MCF 10A (cell line): ENCODE results near the gene PNMT. TPM values are rescaled to one million over a fixed set of nuclear protein-coding genes. Genes with fewer than 3 reads are reported as not detected.

Experiments
- BruUV-seq: library from RNA; stranded (reverse); fragments of 400-500 nt; replicated peaks from 2 replicates; lab custom pipeline; 2021; lab: Mats Ljungman, UMichigan
- CTCF ChIA-PET: fragments of 300-600 bp; sonication (Branson Sonifier 250); formaldehyde crosslinking; extraction: SDS; loops from one replicate; lab custom pipeline; 2021; ENCODE audit warnings: antibody characterized with exemption, inconsistent platforms; lab: Yijun Ruan, JAX
- POLR2A ChIA-PET: fragments of 300-600, 350-650 bp; sonication (Branson Sonifier 250); formaldehyde crosslinking; extraction: SDS; loops from one replicate; lab custom pipeline; 2020; ENCODE audit warnings: antibody characterized with exemption, inconsistent platforms; lab: Yijun Ruan, JAX
- DNase-seq: peaks from one replicate; pipeline ENCODE4 v3.0.0-alpha.2; 2018; ENCODE audit not compliant: unreplicated experiment
- H3K27ac Mint-ChIP-seq: one replicate; pipeline ENCODE4 v1.8.0; 2022; ENCODE audit warnings: mild to moderate bottlenecking, low read depth, mixed read lengths; ENCODE audit not compliant: unreplicated experiment
- H3K27me3 Mint-ChIP-seq: one replicate; pipeline ENCODE4 v1.8.0; 2022; ENCODE audit warnings: mixed read lengths; ENCODE audit not compliant: insufficient read depth, unreplicated experiment
- H3K36me3 Mint-ChIP-seq: one replicate; pipeline ENCODE4 v1.8.0; 2022; ENCODE audit warnings: mild to moderate bottlenecking, moderate library complexity, mixed read lengths; ENCODE audit not compliant: insufficient read depth, unreplicated experiment
- H3K4me1 Mint-ChIP-seq: one replicate; pipeline ENCODE4 v1.8.0; 2022; ENCODE audit warnings: mixed read lengths; ENCODE audit not compliant: insufficient read depth, unreplicated experiment
- H3K4me3 Mint-ChIP-seq: one replicate; pipeline ENCODE4 v1.8.0; 2022; ENCODE audit warnings: mild to moderate bottlenecking, moderate library complexity, mixed read lengths; ENCODE audit not compliant: unreplicated experiment
- H3K9me3 Mint-ChIP-seq: one replicate; pipeline ENCODE4 v1.8.0; 2022; ENCODE audit warnings: mixed read lengths; ENCODE audit not compliant: unreplicated experiment
- CTCF ChIP-seq: fragments of 200-600 bp; IDR thresholded peaks from one replicate; pipeline ENCODE4 v1.8.0; 2022; ENCODE audit warnings: antibody characterized with exemption, mild to moderate bottlenecking; ENCODE audit not compliant: unreplicated experiment
- intact Hi-C: fragments of 100-400 bp; cut with micrococcal nuclease; formaldehyde crosslinking; loops from 2 replicates; pipeline ENCODE4 v1.14.1; 2022
- total RNA-seq: library from RNA; stranded (reverse); gene quantifications from 2 replicates; pipeline ENCODE4 v1.2.3, GENCODE V29; 2022

PNMT gene
- total RNA-seq, 1 experiment from 2014 or later: not detected

GRCh38 chr17:39714234-39714633 is 46.0 kb downstream of the PNMT start:
- H3K36me3 Mint-ChIP-seq: peaks cover 44% of the 10 kb centered on the region
- POLR2A ChIA-PET: interaction anchor here (0.8 to 1.2 kb wide), 2 partner anchors 14 to 15 kb away, joined by 4 read pairs; partner anchors contain the start of gene ERBB2
- TF ChIP-seq CTCF: no peak
- intact Hi-C loops: no loop called here
- H3K4me1 Mint-ChIP-seq: peaks cover 5% of the 10 kb centered on the region
- no peak overlapping the region for H3K27ac Mint-ChIP-seq
- H3K9me3 Mint-ChIP-seq: no peaks in the 10 kb centered on the region
- no peak overlapping the region for H3K4me3 Mint-ChIP-seq
- DNase-seq: no peak
- CTCF ChIA-PET: interaction anchor here (0.6 kb wide), 2 partner anchors 27 to 1052 kb away, joined by 3 to 4 read pairs; no protein-coding TSS in a partner anchor
- BruUV-seq: no TSS peak
- no peaks in the 10 kb centered on the region for H3K27me3 Mint-ChIP-seq

DNA sequence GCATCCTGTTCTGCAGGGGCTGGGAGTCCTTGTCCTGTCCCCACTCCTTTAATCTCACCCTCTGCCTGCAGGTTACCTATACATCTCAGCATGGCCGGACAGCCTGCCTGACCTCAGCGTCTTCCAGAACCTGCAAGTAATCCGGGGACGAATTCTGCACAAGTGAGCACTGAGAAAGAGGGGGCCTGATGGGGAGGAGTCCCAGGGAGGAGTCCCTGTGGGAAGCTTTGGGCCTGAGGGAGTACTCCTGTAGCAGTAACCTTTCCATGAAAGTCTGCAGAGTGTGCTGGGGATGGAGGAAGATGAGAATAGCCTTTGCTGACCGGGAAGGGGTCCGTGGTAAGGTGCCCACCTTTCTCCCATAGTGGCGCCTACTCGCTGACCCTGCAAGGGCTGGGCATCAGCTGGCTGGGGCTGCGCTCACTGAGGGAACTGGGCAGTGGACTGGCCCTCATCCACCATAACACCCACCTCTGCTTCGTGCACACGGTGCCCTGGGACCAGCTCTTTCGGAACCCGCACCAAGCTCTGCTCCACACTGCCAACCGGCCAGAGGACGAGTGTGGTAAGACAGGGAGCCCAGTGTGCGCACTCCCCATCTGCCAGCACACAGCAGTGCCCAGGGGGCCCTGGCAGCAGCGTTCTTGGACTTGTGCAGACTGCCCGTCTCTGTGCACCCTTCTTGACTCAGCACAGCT is 47.3 kb downstream of the PNMT start:
- CTCF ChIA-PET: interaction anchor here (0.6 to 1.7 kb wide), 4 partner anchors 8 to 95 kb away, joined by 3 to 8 read pairs (median 3); partner anchors contain the start of gene MIEN1
- intact Hi-C loops: no loop called here
- no peaks in the 10 kb centered on the region for H3K4me1 Mint-ChIP-seq
- DNase-seq: no peak
- H3K27me3 Mint-ChIP-seq: no peaks in the 10 kb centered on the region
- no peak overlapping the region for H3K4me3 Mint-ChIP-seq
- no peak overlapping the region for H3K27ac Mint-ChIP-seq
- POLR2A ChIA-PET: interaction anchor here (1.2 to 2.0 kb wide), 3 partner anchors 9 to 16 kb away, joined by 4 to 7 read pairs (median 4); partner anchors contain the start of gene ERBB2
- H3K36me3 Mint-ChIP-seq: peaks cover 31% of the 10 kb centered on the region
- no peak for TF ChIP-seq CTCF
- BruUV-seq: no TSS peak
- no peaks in the 10 kb centered on the region for H3K9me3 Mint-ChIP-seq

DNA sequence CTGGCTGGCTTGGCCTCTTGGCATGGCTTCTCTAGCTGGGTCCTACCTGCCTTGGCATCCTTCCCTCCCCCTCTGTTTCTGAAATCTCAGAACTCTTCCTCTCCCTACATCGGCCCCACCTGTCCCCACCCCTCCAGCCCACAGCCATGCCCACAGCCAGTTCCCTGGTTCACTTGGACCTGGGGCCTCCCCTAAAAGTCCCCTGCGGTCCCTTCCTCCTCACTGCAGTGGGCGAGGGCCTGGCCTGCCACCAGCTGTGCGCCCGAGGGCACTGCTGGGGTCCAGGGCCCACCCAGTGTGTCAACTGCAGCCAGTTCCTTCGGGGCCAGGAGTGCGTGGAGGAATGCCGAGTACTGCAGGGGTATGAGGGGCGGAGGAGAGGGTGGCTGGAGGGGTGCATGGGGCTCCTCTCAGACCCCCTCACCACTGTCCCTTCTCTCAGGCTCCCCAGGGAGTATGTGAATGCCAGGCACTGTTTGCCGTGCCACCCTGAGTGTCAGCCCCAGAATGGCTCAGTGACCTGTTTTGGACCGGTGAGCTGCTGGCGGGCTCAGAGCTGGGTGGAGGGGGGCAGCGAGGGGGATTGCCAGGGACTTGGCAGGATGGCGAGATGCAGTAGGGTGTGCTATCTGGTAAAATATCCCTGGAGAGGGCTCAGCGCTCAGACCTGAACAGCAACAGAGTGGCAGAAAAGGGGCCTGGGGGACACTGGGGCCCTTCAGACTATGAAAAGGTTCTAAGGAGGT is 48.0 kb downstream of the PNMT start:
- H3K27ac Mint-ChIP-seq: no peak overlapping the region
- H3K9me3 Mint-ChIP-seq: no peaks in the 10 kb centered on the region
- BruUV-seq: no TSS peak
- H3K36me3 Mint-ChIP-seq: peaks cover 23% of the 10 kb centered on the region
- no peak for TF ChIP-seq CTCF
- DNase-seq: no peak
- intact Hi-C loops: no loop called here
- H3K4me1 Mint-ChIP-seq: no peaks in the 10 kb centered on the region
- H3K4me3 Mint-ChIP-seq: no peak overlapping the region
- H3K27me3 Mint-ChIP-seq: no peaks in the 10 kb centered on the region
- POLR2A ChIA-PET: interaction anchor here (0.6 to 2.0 kb wide), 8 partner anchors 8 to 899 kb away, joined by 3 to 7 read pairs (median 4); partner anchors contain the start of genes ERBB2, MIEN1 and PGAP3
- CTCF ChIA-PET: interaction anchor here (0.6 to 1.7 kb wide), 7 partner anchors 9 to 307 kb away, joined by 3 to 8 read pairs (median 3); partner anchors contain the start of genes MIEN1 and PGAP3
